ENCODE measurements around the gene TTC5.

DNA sequence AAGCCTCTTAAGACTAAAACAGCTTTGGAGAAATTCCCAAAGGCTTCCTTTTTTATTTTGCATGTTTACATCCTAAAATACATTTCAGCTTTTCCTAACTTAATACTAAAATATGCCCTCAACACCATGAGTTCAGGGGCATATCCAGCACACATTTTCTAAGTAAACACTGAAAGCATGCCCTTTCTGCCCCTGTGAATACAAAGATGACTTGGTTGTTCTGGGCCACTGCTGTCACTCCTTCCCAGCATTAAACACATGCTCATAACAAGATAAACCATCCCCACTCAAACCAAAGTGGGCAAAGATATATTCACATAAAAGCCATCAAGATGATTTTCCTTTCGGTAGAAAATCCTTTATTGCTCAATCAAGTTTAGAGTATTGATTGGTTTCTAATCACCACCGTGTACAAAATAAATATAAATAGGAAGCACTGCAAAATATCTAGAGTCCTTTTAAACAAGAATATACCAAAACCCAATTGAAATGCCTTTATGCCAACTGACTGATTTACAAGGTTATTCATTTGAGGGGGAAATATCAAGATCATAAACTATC is 25.4 kb upstream of the TTC5 start:
- TF ChIP-seq CTCF (IDR thresholded peaks at IDR 0.05) (no peak), POLR2A (IDR thresholded peaks at IDR 0.05) (no peak)
